Ectodermal cell (in vitro differentiated cells): ENCODE results near the gene JARID2.

Experiments
- H3K27ac ChIP-seq: 2 replicates; pipeline ENCODE4 v1.7.0; 2013; ENCODE audit warnings: mild to moderate bottlenecking, low read depth, low read length; ENCODE audit not compliant: insufficient read depth, poor library complexity, severe bottlenecking
- H3K27me3 ChIP-seq: 2 replicates; pipeline ENCODE4 v1.7.0; 2013; ENCODE audit warnings: mild to moderate bottlenecking, low read length; ENCODE audit not compliant: insufficient read depth, control insufficient read depth, poor library complexity, severe bottlenecking
- H3K36me3 ChIP-seq: one replicate; pipeline ENCODE4 v1.7.0; 2013; ENCODE audit warnings: low read length; ENCODE audit not compliant: control insufficient read depth, insufficient read depth
- H3K4me1 ChIP-seq: one replicate; pipeline ENCODE4 v1.7.0; 2013; ENCODE audit warnings: low read length; ENCODE audit not compliant: control insufficient read depth, insufficient read depth
- H3K4me3 ChIP-seq: 2 replicates; pipeline ENCODE4 v1.7.0; 2013; ENCODE audit warnings: low read depth, low read length, control low read depth; ENCODE audit not compliant: insufficient read depth
- H3K9me3 ChIP-seq: 2 replicates; pipeline ENCODE4 v1.7.0; 2013; ENCODE audit warnings: mild to moderate bottlenecking, low read length, moderate library complexity; ENCODE audit not compliant: control insufficient read depth
- WGBS, 2 experiments: methylation state at CpG; one replicate each; pipeline ENCODE4 v1.1.7; 2013; ENCODE audit warnings: missing lambda C conversion rate in 2 of 2; 5-methylcytosine and 5-hydroxymethylcytosine counted together

Gene JARID2

DNA sequence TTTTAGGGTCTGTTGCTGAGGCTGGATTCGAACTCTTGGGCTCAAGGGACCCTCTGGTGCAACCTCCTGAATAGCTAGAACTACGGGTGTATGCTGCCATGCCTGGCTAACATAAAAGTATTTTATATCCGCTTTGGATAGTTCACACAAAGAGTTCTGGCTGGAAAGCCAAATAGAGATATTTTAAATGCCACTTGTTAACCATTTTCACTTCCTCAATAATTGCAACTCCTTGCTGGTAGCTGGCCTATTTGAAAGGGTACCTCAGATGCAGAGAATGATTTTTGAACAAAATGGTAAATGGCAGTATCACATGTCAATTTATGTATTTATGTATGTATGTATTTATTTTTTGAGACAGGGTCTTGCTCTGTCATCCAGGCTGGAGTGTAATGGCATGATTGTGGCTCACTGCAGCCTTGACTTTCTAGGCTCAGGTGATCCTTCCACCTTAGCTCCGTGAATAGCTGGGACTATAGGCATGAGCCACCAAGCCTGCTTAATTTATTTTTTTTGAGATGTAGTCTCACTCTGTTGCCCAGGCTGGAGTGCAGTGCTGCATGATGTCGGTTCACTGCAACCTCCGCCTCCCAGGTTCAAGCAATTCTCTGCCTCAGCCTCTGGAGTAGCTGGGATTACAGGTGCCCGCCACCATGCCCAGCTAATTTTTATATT is 12.9 kb upstream of the JARID2 start:
- 91 to 92% methylated on average over 7 of the region's 7 CpGs for WGBS, 2 experiments
- Histone ChIP-seq H3K36me3 (no peaks in the 10 kb centered on the region), H3K4me3 (no peak overlapping the region), H3K9me3 (no peaks in the 10 kb centered on the region), H3K27me3 (no peaks in the 10 kb centered on the region), H3K27ac (no peak overlapping the region), H3K4me1 (no peaks in the 10 kb centered on the region)

DNA sequence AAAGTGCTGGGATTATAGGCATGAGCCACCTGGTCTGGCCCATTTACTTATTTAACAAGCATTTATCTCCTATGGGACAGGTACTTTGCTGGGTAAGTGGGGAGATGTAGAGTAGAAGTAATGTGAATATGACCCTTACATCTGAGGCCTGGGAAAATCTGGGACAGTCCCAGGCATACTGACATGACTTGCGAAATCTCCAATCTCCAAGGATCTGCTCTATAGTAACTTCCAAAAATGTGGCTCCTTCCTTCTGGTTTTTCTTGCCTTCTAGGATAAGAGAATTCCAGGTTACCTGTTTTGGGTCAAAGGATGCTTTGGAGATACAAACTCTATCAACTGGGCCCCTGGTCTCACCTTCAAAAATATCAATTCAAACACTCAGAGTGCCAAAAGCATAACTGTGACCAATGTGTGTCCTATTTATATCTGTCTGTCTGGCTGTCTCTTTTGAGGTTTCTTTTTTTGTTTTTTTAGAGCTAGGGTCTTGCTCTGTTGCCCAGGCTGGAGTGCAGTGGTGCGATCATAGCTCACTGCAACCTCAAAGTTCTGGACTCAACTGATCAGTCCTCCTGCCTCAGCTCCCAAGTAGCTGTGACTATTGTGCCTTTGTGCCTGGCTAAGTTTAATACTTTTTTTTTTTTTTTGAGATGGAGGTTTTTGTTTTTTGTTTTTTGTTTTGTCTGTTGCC is 11.7 kb upstream of the JARID2 start:
- WGBS, 2 experiments: 88 to 91% methylated on average over 2 of the region's 2 CpGs
- Histone ChIP-seq H3K36me3 (no peaks in the 10 kb centered on the region), H3K9me3 (no peaks in the 10 kb centered on the region), H3K27ac (no peak overlapping the region), H3K27me3 (no peaks in the 10 kb centered on the region), H3K4me1 (no peaks in the 10 kb centered on the region), H3K4me3 (no peak overlapping the region)

GRCh38 chr6:15239616-15240364 is 6.1 kb upstream of the JARID2 start:
- 35 to 42% methylated on average over 5 of the region's 5 CpGs for WGBS, 2 experiments
- H3K4me1 ChIP-seq: no peaks in the 10 kb centered on the region
- no peaks in the 10 kb centered on the region for H3K36me3 ChIP-seq
- H3K27me3 ChIP-seq: peaks cover 6% of the 10 kb centered on the region
- H3K27ac ChIP-seq: no peak overlapping the region
- H3K4me3 ChIP-seq: no peak overlapping the region
- no peaks in the 10 kb centered on the region for H3K9me3 ChIP-seq

- Histone ChIP-seq H3K9me3 (no peaks in the 10 kb centered on the region), H3K27me3 (peaks cover 6% of the 10 kb centered on the region), H3K4me1 (no peaks in the 10 kb centered on the region), H3K4me3 (no peak overlapping the region), H3K27ac (no peak overlapping the region), H3K36me3 (no peaks in the 10 kb centered on the region)
- 87 to 94% methylated on average over 2 of the region's 2 CpGs for WGBS, 2 experiments
Observed at GRCh38 chr6:15242503-15242902, 3.4 kb upstream of the JARID2 start.

GRCh38 chr6:15242937-15243614 is 2.8 kb upstream of the JARID2 start:
- H3K27me3 ChIP-seq: peaks cover 6% of the 10 kb centered on the region
- no peaks in the 10 kb centered on the region for H3K36me3 ChIP-seq
- H3K4me3 ChIP-seq: no peak overlapping the region
- no peaks in the 10 kb centered on the region for H3K4me1 ChIP-seq
- no peaks in the 10 kb centered on the region for H3K9me3 ChIP-seq
- WGBS, 2 experiments: 17 to 30% methylated on average over 1 of the region's 1 CpG
- no peak overlapping the region for H3K27ac ChIP-seq

DNA sequence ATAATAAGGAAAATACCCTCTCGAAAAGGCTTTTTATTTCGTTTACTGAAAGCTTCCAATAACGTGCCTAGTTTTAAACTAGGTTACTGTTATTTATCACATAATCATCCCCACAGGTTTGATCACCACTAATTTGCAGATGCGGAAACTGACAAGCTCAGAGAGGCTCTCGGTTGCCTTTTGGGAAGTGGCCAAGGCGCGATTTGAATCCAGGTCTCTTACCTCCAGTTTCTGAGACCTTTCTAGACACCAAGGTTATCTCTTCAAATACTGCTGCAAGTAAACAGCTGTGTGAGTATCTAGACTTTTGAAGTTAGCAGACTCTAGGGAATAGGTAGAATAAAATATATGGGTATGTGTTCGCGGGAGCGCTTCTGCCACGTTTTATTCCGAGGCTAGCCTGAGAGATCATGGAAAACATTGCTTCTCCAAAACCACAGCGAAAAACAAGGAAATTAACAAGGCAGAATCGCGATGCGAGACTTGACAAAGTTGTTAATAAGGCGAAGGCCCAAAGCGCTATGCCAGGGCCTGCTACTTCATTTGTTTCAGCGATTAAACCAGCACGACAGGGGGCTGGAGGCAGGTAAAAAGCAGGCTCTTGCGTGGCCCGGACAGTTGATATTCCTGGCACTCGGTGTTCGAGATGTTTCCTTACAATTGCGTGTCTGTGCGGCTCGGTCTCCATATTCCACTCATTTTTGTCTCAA is 1.8 kb upstream of the JARID2 start:
- Histone ChIP-seq H3K36me3 (no peaks in the 10 kb centered on the region), H3K27me3 (peaks cover 6% of the 10 kb centered on the region), H3K4me1 (no peaks in the 10 kb centered on the region), H3K9me3 (no peaks in the 10 kb centered on the region), H3K4me3 (peak overlapping the region; percentile 54), H3K27ac (no peak overlapping the region)
- 20 to 23% methylated on average over 27 of the region's 27 CpGs for WGBS, 2 experiments

DNA sequence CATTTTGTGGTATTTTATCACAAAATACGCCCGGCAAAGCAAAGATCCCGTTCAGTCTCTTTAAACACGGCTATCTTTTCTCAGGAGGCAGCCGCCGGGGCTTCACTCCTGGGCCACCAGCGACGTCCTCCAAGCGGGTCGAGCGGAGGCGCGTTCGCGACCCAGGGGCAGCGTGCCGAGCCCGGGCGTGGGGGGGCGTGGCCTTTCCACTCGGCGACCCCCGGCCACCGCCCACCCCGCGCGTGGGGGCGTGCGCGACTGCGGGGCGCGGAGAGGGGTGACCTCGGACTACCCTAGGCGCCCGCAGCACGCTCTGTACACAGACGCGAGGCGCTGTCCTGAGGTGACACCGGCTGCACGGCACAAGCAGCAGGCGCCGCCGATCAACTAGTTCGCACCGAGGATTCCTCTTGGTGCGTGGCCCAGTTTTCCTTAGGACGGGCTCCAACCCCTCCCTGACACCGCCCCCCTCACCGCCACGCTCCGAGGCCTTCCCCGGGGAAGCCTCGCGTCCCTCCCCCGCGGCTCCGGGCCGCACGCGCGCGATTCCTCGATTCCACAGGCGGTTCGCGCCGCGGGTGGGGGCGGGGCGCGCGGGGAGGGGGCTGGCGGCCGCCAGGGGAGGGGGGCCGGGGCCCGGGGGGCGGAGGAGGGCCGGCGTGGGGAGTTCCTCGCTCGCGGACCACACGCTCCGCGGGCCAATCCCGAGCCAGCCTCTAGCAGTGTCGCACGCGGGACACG is 1.1 kb upstream of the JARID2 start:
- Histone ChIP-seq H3K27ac (no peak overlapping the region), H3K4me3 (peak overlapping the region; percentile 54), H3K36me3 (no peaks in the 10 kb centered on the region), H3K4me1 (no peaks in the 10 kb centered on the region), H3K27me3 (peaks cover 6% of the 10 kb centered on the region), H3K9me3 (no peaks in the 10 kb centered on the region)
- 0% methylated on average over 91 to 92 of the region's 92 CpGs for WGBS, 2 experiments

DNA sequence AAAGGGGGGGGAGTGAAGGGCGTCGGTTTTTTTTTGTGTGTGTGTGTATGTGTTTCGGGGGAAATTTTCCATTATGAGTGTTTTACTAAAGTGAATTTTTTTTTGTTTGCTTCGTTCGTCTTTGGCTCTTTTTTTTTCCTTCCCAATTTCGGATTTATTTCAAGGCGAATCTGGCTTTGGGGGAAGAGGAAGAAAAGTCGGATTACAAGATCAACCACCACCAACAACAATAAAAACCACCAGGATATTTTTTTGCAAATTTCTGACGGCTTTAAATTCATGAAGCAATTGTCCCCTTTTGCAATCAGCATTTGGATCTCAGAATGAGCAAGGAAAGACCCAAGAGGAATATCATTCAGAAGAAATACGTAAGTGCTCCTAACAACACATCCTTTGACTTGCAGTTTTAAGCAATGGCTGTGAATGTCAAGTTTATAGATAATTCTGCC is 372 bp downstream of the JARID2 start:
- peak overlapping the region; percentile 73 for H3K27ac ChIP-seq
- WGBS, 2 experiments: 0% methylated on average over 6 to 10 of the region's 10 CpGs
- no peaks in the 10 kb centered on the region for H3K36me3 ChIP-seq
- H3K9me3 ChIP-seq: no peaks in the 10 kb centered on the region
- H3K4me3 ChIP-seq: peak overlapping the region; percentile 54
- peaks cover 6% of the 10 kb centered on the region for H3K27me3 ChIP-seq
- H3K4me1 ChIP-seq: no peaks in the 10 kb centered on the region
